Peyer's patch (tissue), 4 donors: ENCODE results near the gene VPS13A. TPM values are rescaled to one million over a fixed set of nuclear protein-coding genes. Genes with fewer than 3 reads are reported as not detected.
A peak's percentile ranks its signal among the peaks of the same experiment; 100 is the strongest.

ENCODE experiments used
- DNase-seq, 3 donors: peaks; one replicate each; pipeline ENCODE4 v3.0.0-alpha.2; 2017 to 2019
- H3K27ac ChIP-seq, 4 donors: fragments of 200-600 bp; sonication (generic); one replicate each; pipeline ENCODE4 v1.5.1; 2016 to 2019
- H3K27me3 ChIP-seq, 2 donors: fragments of 200-600 bp; sonication (generic); one replicate each; pipeline ENCODE4 v1.5.1; 2019
- H3K36me3 ChIP-seq, 3 donors: fragments of 200-600 bp; sonication (generic); one replicate each; pipeline ENCODE4 v1.5.1; 2016 to 2019
- H3K4me1 ChIP-seq, 4 donors: fragments of 200-600 bp; sonication (generic); one replicate each; pipeline ENCODE4 v1.5.1; 2016 to 2019
- H3K4me3 ChIP-seq, 4 donors: fragments of 200-600 bp; sonication (generic); 1 replicate in 3 of 4; 2 replicates in 1 of 4; pipeline ENCODE4 v1.5.1; 2016 to 2019; ENCODE audit warnings: mild to moderate bottlenecking in 1 of 4
- H3K9me3 ChIP-seq, 4 donors: fragments of 200-600 bp; sonication (generic); one replicate each; pipeline ENCODE4 v1.5.1; 2016 to 2019; ENCODE audit warnings: mild to moderate bottlenecking in 1 of 4
- CTCF ChIP-seq, 6 experiments: fragments of 450-650 bp in 4 of 6; fragments of 200-600 bp in 2 of 6; sonication (generic) in 1 of 6; IDR thresholded peaks; one replicate each; pipeline ENCODE4 v1.5.1; 2017 to 2019; ENCODE audit warnings: antibody characterized with exemption in 6 of 6, mild to moderate bottlenecking in 3 of 6, moderate library complexity in 1 of 6
- POLR2A ChIP-seq, 2 donors: fragments of 450-650 bp; IDR thresholded peaks; one replicate each; pipeline ENCODE4 v1.5.1; 2017; ENCODE audit warnings: antibody characterized with exemption in 2 of 2, mild to moderate bottlenecking in 2 of 2, moderate library complexity in 2 of 2
- total RNA-seq, 4 donors: library from RNA; depleted of rRNA; stranded (reverse); fragments of >200 nt; gene quantifications; one replicate each; pipeline ENCODE4 v1.1.0, GENCODE V29; 2016

VPS13A gene
- total RNA-seq, 4 donors from 2014 or later = 81.7 to 197 (median 169) TPM

- H3K4me1 ChIP-seq = no peaks in the 10 kb centered on the region
- H3K27ac ChIP-seq = no peak overlapping the region
- H3K4me3 ChIP-seq = no peak overlapping the region
- no peak for TF ChIP-seq CTCF (IDR thresholded peaks at IDR 0.05)
- TF ChIP-seq POLR2A (IDR thresholded peaks at IDR 0.05) = no peak
- H3K9me3 ChIP-seq = no peaks in the 10 kb centered on the region
- DNase-seq = no peak
- peaks cover 0 to 23% (median 0%) of the 10 kb centered on the region in 3 donors for H3K36me3 ChIP-seq
- no peaks in the 10 kb centered on the region for H3K27me3 ChIP-seq
Measured at GRCh38 chr9:77374266-77374665, 196.9 kb downstream of the VPS13A start.

- no peaks in the 10 kb centered on the region for H3K9me3 ChIP-seq
- no peak overlapping the region for H3K27ac ChIP-seq
- no peaks in the 10 kb centered on the region for H3K4me1 ChIP-seq
- H3K27me3 ChIP-seq = no peaks in the 10 kb centered on the region
- no peak for DNase-seq
- peaks cover 0 to 5% (median 0%) of the 10 kb centered on the region in 3 donors for H3K36me3 ChIP-seq
- no peak overlapping the region for H3K4me3 ChIP-seq
- no peak for TF ChIP-seq CTCF (IDR thresholded peaks at IDR 0.05)
- TF ChIP-seq POLR2A (IDR thresholded peaks at IDR 0.05) = no peak
Measured at GRCh38 chr9:77375956-77376532, 198.7 kb downstream of the VPS13A start.

- Histone ChIP-seq H3K27me3 (no peaks in the 10 kb centered on the region), H3K36me3 (peaks cover 0 to 7% (median 0%) of the 10 kb centered on the region in 3 donors), H3K4me3 (no peak overlapping the region), H3K9me3 (no peaks in the 10 kb centered on the region), H3K4me1 (no peaks in the 10 kb centered on the region), H3K27ac (no peak overlapping the region)
- no peak for DNase-seq
- TF ChIP-seq CTCF (IDR thresholded peaks at IDR 0.05) (no peak), POLR2A (IDR thresholded peaks at IDR 0.05) (no peak)
Measured at GRCh38 chr9:77384406-77384805, 207.1 kb downstream of the VPS13A start.

GRCh38 chr9:77386187-77386586 lies 208.9 kb downstream of the VPS13A start:
- Histone ChIP-seq H3K27me3 (no peaks in the 10 kb centered on the region), H3K9me3 (no peaks in the 10 kb centered on the region), H3K4me1 (peaks cover 0 to 1% (median 0%) of the 10 kb centered on the region in 4 donors), H3K27ac (no peak overlapping the region), H3K4me3 (no peak overlapping the region), H3K36me3 (peaks cover 0 to 7% (median 0%) of the 10 kb centered on the region in 3 donors)
- TF ChIP-seq POLR2A (IDR thresholded peaks at IDR 0.05) (no peak), CTCF (IDR thresholded peaks at IDR 0.05) (no peak)
- DNase-seq = no peak

- no peak for DNase-seq
- no peak for TF ChIP-seq CTCF (IDR thresholded peaks at IDR 0.05)
- TF ChIP-seq POLR2A (IDR thresholded peaks at IDR 0.05) = no peak
- Histone ChIP-seq H3K27me3 (no peaks in the 10 kb centered on the region), H3K36me3 (no peaks in the 10 kb centered on the region), H3K27ac (peak overlapping the region in 3 of 4 donors; percentile 29 to 89 (median 76)), H3K4me3 (no peak overlapping the region), H3K9me3 (no peaks in the 10 kb centered on the region), H3K4me1 (peaks cover 0 to 28% (median 7%) of the 10 kb centered on the region in 4 donors)
Measured at GRCh38 chr9:77391834-77392233, 214.5 kb downstream of the VPS13A start.
